ENCODE measurements around the gene CX3CR1. TPM values are rescaled to one million over a fixed set of nuclear protein-coding genes. Genes with fewer than 3 reads are reported as not detected.

CX3CR1 gene
- total and polyA plus RNA-seq, 8 donors, result 0.06 to 0.43 (median 0.26) TPM; not detected in 4

DNA sequence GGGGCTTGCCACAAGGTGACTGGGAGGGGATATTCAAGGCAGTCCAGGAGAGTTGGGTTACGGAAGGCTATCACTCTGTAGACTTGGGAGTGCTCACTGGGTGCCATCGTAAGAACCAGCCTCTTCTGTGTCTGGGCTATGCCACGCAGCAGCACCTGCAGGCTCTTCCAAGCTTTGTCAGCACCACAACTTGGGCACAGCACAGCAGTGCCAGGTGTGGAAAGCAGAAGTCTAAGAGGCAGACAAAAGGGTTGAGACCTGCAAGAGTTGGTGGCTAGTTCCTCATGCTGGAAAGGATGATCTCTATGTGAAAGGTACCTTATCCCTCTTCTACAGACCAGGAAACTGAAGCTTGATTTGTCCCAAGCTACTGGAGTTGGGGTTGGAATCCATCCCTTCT lies 15.8 kb downstream of the CX3CR1 start:
- Histone ChIP-seq H3K9me3 (no peaks in the 10 kb centered on the region), H3K4me1 (peaks cover 0 to 15% (median 0%) of the 10 kb centered on the region in 4 donors), H3K36me3 (no peaks in the 10 kb centered on the region), H3K4me3 (no peak overlapping the region), H3K27ac (no peak overlapping the region), H3K27me3 (peaks cover 0 to 13% (median 0%) of the 10 kb centered on the region in 3 donors)
- no peak for DNase-seq
- intact Hi-C loops (cut with DNase I; ENCODE audit: low total_unique reads), result no loop called here
- TF ChIP-seq POLR2A (IDR thresholded peaks at IDR 0.05) (no peak), EP300 (IDR thresholded peaks at IDR 0.05) (no peak), POLR2AphosphoS5 (IDR thresholded peaks at IDR 0.05) (no peak)
- TF ChIP-seq, protein P1, sequence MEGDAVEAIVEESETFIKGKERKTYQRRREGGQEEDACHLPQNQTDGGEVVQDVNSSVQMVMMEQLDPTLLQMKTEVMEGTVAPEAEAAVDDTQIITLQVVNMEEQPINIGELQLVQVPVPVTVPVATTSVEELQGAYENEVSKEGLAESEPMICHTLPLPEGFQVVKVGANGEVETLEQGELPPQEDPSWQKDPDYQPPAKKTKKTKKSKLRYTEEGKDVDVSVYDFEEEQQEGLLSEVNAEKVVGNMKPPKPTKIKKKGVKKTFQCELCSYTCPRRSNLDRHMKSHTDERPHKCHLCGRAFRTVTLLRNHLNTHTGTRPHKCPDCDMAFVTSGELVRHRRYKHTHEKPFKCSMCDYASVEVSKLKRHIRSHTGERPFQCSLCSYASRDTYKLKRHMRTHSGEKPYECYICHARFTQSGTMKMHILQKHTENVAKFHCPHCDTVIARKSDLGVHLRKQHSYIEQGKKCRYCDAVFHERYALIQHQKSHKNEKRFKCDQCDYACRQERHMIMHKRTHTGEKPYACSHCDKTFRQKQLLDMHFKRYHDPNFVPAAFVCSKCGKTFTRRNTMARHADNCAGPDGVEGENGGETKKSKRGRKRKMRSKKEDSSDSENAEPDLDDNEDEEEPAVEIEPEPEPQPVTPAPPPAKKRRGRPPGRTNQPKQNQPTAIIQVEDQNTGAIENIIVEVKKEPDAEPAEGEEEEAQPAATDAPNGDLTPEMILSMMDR (IDR thresholded peaks at IDR 0.05), result no peak
- 88 to 94% (median 92%) methylated on average over 3 of the region's 3 CpGs for WGBS, 5 donors

DNA sequence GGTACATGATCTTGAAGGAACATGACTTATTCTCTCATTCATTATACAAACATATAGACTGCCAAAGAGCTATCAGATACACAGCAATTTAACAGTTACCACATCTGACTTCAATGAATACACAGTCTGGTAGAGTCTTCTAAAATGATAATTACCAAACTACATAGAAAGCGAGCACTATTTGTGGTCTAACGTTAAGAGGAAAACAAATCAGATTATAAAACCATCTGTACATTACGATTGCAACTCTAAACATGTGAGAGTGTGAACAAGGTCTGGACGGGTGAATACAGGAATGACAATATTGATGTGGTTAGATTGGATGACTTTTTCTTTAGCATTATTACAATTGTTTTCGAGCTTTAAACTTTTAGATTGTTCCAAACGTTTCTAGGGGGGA lies 16.3 kb downstream of the CX3CR1 start:
- DNase-seq, result no peak
- Histone ChIP-seq H3K36me3 (no peaks in the 10 kb centered on the region), H3K4me3 (no peak overlapping the region), H3K27ac (no peak overlapping the region), H3K9me3 (no peaks in the 10 kb centered on the region), H3K4me1 (peaks cover 0 to 15% (median 0%) of the 10 kb centered on the region in 4 donors), H3K27me3 (peaks cover 0 to 13% (median 0%) of the 10 kb centered on the region in 3 donors)
- intact Hi-C loops (cut with DNase I; ENCODE audit: low total_unique reads), result no loop called here
- TF ChIP-seq, protein P1 (IDR thresholded peaks at IDR 0.05), result no peak
- 60 to 70% (median 65%) methylated on average over 6 of the region's 6 CpGs for WGBS, 5 donors

- no peak overlapping the region for H3K27ac ChIP-seq
- peaks cover 0 to 14% (median 0%) of the 10 kb centered on the region in 4 donors for H3K4me1 ChIP-seq
- TF ChIP-seq, protein P1 (IDR thresholded peaks at IDR 0.05), result no peak
- H3K27me3 ChIP-seq, result peaks cover 0 to 13% (median 0%) of the 10 kb centered on the region in 3 donors
- H3K36me3 ChIP-seq, result no peaks in the 10 kb centered on the region
- intact Hi-C loops (cut with DNase I; ENCODE audit: low total_unique reads), result no loop called here
- 55 to 69% (median 58%) methylated on average over 8 of the region's 8 CpGs for WGBS, 5 donors
- DNase-seq, result no peak
- no peaks in the 10 kb centered on the region for H3K9me3 ChIP-seq
- H3K4me3 ChIP-seq, result no peak overlapping the region
Observed at GRCh38 chr3:39262846-39263245, 17.0 kb downstream of the CX3CR1 start.

GRCh38 chr3:39261726-39262125 lies 18.1 kb downstream of the CX3CR1 start:
- H3K9me3 ChIP-seq, result no peaks in the 10 kb centered on the region
- H3K4me1 ChIP-seq, result peaks cover 0 to 12% (median 0%) of the 10 kb centered on the region in 4 donors
- H3K36me3 ChIP-seq, result no peaks in the 10 kb centered on the region
- intact Hi-C loops (cut with DNase I; ENCODE audit: low total_unique reads), result no loop called here
- no peak overlapping the region for H3K4me3 ChIP-seq
- no peak overlapping the region for H3K27ac ChIP-seq
- TF ChIP-seq, protein P1 (IDR thresholded peaks at IDR 0.05), result no peak
- no peak for TF ChIP-seq POLR2A (IDR thresholded peaks at IDR 0.05)
- TF ChIP-seq POLR2AphosphoS5 (IDR thresholded peaks at IDR 0.05), result no peak
- no peak for TF ChIP-seq EP300 (IDR thresholded peaks at IDR 0.05)
- peaks cover 0 to 13% (median 0%) of the 10 kb centered on the region in 3 donors for H3K27me3 ChIP-seq
- DNase-seq, result no peak
